Muscle of back (tissue), 11 donors: Measurements from ENCODE around the gene IFITM5. TPM values are rescaled to one million over a fixed set of nuclear protein-coding genes. Genes with fewer than 3 reads are reported as not detected.

Experiments used
- DNase-seq, 3 donors: peaks; one replicate each; pipeline versions ENCODE4 v3.0.0 to v3.0.0-alpha.2; 2013
- polyA plus RNA-seq, 10 donors: library from polyadenylated mRNA; unstranded; fragments of 120-200 nt; gene quantifications; one replicate each; pipeline ENCODE4 v1.2.1, GENCODE V29; 2013; ENCODE audit not compliant: insufficient read length in 10 of 10

Gene IFITM5
- polyA plus RNA-seq, 10 donors = not detected

DNA sequence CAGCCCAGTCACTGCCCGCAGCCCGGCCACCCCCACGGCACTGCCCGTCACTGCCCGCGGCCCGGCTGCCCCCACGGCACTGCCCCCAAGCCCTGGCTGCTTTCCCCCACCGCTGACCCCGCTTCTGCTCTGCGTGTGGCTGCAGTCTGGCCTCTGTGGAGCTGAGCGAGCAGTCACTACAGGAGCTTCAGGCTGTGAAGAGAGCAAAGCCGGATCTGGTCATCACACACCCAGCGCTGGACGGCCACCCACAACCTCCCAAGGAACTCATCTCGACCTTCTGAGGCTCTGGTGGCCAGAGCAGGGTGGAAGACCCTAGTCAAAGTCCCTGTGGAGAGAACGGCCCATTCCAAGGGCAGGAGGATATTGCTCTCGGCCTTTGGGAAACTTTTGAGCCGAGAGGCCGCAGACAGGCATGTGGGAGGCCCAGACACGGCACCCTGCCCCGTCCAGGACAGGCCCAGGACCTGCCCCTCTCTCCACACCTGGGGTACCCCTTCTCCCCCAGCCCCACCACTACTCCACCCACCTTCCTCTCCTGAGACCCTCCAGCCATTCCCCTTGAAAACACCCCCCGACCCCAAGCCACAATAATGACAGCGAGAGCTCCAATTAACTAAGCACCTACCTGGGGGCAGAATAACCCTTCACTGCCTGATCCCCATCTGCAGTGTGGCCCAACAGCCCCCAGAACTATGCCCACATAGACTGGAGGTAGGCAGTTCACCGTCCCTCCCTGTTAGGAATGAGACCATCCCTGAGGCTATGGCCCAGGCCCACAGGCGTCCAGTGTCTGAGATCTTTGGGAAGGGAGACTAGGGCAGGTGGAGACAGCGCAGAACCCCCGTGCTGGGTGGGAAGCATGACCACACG is 14.1 kb downstream of the IFITM5 start:
- no peak for DNase-seq

DNA sequence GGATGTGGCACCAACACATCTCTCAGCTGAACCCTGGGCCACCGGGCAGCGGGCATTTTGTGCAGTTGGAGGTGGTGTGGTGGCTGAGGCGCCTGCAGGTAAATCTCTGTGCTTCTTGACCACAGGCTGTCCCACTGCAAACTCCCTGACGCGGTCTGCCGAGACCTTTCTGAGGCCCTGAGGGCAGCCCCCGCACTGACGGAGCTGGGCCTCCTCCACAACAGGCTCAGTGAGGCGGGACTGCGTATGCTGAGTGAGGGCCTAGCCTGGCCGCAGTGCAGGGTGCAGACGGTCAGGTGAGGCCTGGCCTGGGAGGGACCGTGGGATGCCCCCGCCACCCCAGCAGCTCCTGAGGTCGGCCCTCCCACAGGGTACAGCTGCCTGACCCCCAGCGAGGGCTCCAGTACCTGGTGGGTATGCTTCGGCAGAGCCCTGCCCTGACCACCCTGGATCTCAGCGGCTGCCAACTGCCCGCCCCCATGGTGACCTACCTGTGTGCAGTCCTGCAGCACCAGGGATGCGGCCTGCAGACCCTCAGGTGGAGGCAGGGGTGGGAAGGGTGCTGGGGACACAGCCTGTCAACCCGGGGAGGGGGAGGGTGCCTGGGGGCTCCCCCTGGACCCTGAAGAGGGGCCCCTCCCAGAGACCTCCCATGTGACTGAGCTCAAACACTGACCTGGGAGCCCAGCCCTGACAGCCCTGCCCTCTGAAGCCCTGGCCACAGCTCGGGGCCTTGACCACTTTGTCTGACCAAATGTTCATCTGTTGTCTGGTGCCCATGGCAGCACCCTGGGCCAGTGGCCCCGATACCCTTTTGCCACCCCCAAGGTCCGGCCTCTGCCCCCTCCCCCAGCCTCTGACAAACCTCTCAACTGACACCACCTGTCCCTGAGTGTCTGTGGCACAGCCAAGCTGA is 15.0 kb downstream of the IFITM5 start:
- DNase-seq = no peak

DNA sequence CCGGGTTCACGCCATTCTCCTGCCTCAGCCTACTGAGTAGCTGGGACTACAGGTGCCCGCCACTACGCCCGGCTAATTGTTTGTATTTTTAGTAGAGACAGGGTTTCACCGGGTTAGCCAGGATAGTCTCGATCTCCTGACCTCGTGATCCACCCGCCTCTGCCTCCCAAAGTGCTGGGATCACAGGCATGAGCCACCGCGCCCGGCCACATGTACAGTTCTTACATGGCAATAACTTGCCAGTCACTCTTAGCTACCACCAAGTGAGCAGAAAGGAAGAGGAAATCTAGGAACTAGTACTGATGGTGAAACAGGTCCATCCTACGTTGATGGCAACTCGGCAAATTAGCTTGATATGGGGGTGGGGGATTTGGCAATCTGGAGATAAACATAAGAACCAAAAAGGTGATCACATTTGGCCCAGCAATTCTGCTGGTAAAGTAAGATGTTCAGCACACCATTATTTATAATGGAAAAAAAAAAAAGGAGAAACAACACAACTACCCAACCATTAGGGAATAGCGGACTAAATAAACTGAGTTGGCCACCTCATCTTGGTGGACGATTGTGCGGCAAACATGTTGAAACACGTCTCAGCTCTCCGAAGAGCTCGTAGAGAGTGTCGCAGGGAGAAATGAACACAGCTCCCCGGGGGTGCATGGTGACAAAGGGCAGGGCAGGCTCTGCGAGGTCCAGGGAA is 15.8 kb downstream of the IFITM5 start:
- DNase-seq = no peak

DNA sequence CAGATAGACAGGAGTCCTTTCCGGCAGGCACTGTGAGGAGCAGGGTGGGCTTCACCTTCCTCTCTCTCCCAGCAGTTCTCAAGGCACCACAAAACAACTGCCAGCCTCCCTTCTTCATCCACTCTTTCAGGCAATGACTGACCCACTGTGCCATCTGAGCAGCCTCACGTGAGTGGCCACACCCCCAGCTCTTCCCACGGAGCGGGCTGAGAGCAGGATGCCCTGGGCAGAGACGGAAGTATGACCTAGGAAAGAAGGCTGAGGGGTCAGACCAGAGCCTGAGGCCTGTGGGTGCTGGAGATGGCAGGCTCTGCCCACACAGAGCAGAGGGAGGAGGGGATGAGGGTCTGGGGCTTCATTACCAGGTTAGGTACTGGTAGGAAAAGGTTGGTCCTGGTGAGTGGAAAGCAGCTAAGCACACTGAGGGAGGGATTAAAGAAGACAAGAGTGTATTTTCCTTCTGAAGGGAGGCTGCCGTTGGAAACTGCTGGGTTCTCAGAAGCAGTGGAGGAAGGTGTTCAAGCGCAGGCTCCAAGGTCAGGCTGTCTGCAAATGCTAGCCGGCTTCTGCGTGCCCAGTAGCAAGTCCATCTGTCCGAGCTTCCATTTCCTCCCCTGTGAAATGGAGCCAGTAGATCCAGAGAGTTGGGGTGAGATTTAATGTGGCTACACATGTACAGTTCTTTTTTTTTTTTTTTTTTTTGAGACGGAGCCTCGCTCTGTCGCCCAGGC is 16.5 kb downstream of the IFITM5 start:
- no peak for DNase-seq

DNA sequence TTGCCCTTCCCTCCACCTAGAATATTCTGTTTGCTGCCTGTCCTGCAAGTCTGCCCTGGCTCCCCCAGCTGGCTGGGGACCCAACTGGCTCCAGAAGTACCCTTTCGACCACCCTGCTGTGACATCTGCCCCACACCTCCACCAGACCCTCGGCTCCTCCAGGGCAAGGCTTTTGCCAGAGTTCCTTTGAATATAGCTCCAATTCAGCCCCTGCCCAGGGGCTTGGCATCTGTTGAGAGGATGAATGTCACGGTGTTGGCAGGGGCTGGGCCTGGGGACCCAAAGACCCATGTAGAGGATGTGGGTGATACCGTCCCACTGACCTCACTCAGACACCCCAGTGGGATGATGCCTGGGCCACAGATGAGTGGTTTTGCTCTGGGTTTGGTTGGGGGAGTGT is 17.2 kb downstream of the IFITM5 start:
- no peak for DNase-seq

DNA sequence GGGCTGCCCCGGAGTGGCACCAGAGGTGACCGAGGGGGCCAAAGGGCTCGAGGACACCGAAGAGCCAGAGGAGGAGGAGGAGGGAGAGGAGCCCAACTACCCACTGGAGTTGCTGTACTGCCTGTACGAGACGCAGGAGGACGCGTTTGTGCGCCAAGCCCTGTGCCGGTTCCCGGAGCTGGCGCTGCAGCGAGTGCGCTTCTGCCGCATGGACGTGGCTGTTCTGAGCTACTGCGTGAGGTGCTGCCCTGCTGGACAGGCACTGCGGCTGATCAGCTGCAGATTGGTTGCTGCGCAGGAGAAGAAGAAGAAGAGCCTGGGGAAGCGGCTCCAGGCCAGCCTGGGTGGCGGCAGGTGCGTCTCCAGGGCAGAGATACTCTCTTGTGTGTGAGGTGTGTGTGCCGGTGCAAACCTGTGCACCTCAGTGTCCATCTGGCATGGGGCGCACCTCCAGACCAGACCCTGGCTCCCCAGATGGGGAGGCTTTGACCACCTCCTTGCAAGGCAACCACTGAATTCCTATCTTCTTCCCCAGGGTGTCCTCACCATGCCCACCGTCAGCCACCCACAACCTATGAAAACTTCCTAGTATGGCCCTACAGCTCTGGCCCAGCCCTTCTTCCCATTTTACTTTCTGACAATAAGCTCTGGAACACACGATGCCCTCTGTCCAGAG is 17.7 kb downstream of the IFITM5 start:
- no peak for DNase-seq

DNA sequence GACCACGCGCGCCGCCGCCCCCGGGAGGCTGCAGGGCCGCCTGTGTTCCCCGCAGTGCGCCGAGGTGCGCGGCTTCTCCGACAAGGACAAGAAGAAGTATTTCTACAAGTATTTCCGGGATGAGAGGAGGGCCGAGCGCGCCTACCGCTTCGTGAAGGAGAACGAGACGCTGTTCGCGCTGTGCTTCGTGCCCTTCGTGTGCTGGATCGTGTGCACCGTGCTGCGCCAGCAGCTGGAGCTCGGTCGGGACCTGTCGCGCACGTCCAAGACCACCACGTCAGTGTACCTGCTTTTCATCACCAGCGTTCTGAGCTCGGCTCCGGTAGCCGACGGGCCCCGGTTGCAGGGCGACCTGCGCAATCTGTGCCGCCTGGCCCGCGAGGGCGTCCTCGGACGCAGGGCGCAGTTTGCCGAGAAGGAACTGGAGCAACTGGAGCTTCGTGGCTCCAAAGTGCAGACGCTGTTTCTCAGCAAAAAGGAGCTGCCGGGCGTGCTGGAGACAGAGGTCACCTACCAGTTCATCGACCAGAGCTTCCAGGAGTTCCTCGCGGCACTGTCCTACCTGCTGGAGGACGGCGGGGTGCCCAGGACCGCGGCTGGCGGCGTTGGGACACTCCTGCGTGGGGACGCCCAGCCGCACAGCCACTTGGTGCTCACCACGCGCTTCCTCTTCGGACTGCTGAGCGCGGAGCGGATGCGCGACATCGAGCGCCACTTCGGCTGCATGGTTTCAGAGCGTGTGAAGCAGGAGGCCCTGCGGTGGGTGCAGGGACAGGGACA is 18.4 kb downstream of the IFITM5 start:
- DNase-seq = no peak

DNA sequence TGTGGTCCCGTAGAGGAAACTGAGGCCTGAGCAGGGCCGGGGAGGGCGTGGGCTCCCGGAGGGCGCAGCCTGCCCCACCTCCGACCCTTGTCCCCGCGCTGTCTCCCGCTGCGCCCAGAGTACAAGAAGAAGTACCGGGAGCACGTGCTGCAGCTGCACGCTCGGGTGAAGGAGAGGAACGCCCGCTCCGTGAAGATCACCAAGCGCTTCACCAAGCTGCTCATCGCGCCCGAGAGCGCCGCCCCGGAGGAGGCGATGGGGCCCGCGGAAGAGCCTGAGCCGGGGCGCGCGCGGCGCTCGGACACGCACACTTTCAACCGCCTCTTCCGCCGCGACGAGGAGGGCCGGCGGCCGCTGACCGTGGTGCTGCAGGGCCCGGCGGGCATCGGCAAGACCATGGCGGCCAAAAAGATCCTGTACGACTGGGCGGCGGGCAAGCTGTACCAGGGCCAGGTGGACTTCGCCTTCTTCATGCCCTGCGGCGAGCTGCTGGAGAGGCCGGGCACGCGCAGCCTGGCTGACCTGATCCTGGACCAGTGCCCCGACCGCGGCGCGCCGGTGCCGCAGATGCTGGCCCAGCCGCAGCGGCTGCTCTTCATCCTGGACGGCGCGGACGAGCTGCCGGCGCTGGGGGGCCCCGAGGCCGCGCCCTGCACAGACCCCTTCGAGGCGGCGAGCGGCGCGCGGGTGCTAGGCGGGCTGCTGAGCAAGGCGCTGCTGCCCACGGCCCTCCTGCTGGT is 19.2 kb downstream of the IFITM5 start:
- no peak for DNase-seq

DNA sequence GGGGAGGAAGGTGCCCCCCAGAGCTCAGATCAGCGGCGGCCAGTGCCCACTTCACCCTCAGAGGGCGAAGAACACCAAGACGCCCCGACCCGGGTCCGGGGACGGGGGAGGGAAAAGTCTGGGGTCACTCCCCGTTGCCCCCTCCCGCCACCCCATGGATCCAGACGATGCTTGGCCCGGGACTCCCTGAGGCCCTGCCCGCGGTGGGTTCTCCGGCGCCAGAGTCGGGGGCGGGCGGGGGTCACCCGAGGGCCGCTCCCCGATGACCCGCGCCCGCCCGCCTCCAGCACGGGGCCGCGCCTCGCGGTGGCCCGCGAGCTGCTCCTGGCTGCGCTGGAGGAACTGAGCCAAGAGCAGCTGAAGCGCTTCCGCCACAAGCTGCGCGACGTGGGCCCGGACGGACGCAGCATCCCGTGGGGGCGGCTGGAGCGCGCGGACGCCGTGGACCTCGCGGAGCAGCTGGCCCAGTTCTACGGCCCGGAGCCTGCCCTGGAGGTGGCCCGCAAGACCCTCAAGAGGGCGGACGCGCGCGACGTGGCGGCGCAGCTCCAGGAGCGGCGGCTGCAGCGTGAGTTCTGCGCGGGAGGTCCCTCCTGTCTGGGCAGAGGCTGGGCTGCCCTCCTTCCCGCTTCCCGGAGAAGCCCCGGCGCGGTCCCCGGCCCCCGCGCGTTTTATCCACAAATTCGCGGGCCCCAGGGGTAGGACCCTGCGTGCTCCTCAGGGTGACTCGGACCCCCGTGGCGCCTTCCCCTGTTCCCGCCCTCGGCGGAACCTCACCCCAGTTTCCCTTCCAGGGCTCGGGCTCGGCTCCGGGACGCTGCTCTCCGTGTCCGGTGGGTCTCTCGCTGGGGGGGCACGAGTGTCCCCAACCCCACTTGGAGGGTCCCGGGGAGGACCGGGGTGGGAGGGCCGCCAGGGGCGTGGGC is 20.0 kb downstream of the IFITM5 start:
- DNase-seq = no peak

DNA sequence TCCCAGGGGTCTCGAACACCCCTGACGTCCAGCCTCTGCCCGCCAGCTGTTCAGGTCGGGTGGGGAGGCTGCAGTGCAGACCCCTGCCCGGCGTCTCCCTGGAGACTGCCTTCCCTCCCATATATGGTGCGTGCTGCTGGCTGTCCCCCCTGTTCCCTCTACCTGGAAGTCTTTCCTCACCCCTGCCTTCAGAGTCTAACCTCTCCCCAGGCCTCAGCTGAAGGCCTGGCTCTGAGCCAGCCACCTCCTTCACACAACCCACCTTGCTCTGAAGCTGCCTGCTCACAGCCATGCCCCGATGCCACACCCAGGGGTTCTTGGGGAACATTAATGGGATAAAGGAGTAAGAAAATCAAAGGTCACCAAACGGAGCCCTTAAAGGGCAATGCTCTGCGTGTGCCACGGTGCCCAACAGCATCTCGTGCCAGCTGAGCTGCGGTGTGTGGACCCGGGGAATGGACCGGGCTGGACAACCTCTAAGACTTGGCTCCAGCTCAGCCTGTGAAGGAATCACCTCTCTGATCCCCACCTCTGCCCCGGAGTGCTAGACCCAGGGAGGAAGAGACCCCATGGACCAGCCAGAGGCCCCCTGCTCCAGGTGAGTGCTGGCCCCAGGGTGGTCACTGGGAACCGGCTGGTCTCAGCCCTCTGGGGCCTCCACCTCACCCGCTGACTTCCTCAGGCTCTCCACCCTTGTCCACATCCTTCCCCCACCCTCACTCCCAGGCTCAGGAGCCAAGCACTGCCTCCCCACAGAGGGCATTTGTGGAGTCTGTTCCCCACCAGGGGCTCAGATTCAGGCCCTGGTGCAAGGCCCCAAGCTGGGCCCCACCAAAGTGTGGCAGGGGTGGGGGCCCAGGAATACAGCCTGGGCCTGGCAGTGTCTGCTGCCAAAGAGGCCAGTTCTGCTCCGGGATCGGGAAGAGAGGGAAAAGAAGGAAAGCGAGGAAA is 21.1 kb downstream of the IFITM5 start, which contains the start of gene NLRP6:
Gene NLRP6, plus strand, starts transcription at position 407 of the 951 bp plus-strand sequence. Its CDS starts 163 bp downstream, at position 570.
- no peak for DNase-seq

DNA sequence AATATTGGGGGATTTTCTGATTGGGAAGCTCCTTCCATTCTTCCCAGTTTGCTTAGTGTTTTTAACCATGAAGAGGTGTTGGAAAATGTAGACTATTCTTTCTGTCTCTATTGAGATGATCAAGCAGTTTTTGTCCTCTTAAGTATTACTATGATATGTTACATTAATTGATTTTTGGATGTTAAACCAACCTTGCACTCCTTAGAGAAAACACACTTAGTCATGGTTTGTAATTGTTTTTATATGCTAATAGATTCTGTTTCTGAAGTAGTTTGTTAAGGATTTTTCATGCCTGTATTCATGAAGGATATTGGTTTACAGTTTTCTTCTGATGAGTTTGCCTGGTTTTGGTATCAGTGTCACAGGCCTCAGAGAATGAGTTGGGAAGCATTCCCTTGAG is 23.1 kb downstream of the IFITM5 start:
- DNase-seq = no peak

DNA sequence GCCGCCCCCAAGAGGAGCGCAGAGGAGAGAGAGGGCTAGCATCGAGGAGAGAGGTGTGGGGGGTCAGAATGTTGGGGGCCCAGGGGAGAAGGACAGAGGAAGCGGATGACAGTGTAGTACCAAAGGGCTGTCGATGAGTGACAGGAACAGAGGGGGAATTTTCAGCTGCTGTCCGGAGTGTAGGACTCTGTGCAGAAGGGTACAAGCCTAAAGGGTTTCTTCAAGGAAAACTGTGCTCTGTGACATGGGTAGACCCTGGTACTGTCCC is 26.5 kb downstream of the IFITM5 start:
- DNase-seq = no peak

DNA sequence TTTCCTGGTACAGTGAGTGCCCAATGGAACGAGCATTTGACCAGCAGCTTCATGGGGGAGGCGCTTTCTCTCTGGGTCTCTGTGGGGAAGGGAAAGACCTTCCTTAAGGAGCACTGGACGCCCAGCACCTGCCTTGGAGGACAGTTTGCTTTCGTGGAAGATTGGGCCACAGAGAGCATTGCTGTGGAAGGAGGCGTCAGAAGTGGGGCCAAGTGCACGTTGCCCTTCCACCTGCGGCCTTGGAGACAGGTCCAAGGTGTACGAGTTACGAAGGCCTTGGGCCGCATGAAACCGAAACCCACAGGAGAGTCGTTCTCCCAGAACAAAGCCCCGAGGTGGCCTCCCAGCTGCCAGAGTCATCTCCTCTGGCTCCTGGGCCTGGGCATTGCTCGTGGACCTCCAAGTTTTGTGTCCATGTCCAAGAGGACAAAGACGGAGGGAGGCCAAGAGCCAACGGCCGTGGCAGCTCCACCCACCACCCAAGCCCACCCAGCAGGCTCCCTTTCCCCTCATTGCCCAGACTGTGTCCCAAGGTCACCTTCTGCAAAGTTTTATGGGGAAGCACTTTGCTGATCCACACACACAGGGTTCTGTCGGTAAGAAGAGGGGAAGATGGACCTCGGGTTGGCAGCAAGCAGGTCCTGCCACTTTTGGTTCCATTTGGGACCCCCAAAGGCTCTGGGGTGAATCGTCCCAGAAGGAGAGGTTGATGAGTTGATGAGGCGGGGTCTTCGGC is 27.0 kb downstream of the IFITM5 start:
- no peak for DNase-seq

DNA sequence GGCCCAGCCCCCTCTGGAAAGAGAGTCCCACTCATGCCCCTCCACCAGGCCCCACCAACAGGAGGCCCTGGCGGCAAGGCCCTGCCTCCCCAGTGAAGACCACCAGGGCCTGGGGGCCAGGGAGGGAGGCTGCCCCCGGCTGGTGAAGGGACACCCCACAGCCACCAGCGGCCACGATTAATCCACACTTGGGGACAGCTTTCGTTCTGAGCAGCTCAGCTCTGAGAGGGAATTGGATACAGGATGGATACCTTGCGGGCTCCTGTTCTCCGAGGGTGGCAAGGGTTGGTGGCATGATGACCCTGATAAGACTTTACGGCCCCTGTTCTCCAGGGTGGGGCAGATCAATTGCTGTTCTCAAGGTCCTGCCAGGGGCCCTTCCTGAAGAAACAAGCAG is 28.0 kb downstream of the IFITM5 start:
- DNase-seq = no peak

DNA sequence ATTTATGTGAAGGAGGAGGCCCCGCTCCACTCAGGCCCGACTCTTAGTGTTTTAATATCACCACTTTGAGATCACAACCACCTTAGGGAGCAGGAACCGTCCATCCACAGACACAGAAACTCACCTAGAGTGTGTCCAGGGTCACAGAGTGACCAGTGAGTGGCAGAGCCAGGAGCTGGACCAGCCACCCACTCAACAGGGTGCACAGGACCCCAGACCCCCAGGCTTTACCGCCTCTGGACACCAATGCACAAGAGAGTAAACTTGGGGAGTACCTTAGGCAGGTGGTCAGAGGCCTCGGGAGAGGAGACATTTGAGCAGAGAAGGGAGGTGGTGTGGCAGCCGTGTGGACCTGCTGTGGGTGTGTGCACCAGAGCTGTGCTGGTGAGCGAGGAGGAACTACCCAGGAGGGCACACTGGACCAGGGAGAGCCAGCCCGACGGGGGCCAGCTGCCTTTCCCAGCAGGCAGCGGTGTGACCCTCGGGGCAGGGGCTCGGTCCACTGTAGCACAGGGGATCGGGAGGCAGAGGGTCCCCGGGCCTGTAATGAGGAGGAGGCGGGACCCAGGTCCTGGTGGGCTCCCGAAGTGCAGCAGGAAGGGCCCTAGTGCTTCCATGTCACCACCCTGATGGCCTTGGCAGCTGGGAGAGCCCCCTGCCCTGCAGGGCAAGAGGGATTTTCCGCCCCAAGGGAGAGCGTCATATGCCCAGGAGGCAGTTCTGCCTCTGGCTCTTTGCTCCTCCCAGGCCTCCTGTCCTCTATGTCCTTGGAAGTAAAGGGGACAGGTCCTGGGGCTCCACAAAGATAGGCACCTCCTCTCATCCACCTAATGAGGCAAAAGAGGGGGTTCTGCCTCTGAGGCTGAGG is 28.6 kb downstream of the IFITM5 start:
- no peak for DNase-seq
